HepG2 (cell line): ENCODE measurements around the gene ZNF428. TPM values are rescaled to one million over a fixed set of nuclear protein-coding genes. Genes with fewer than 3 reads are reported as not detected.

Experiments
- CREBL2 ChIP-seq: sonication (generic); formaldehyde crosslinking; IDR thresholded peaks from 2 replicates; pipeline ENCODE4 v1.8.1; 2023; ENCODE audit warnings: missing genetic modification reagents, mild to moderate bottlenecking, borderline replicate concordance
- EP300 ChIP-seq, 3 experiments: sonication (generic) in 1 of 3; formaldehyde crosslinking in 1 of 3; IDR thresholded peaks; 2 replicates each; pipeline versions ENCODE4 v1.5.1 to v1.6.1; 2011 to 2020; ENCODE audit warnings: low read depth in 2 of 3, low read length in 2 of 3, borderline replicate concordance in 1 of 3, improper control_type of control experiment in 1 of 3, mild to moderate bottlenecking in 1 of 3, missing genetic modification reagents in 1 of 3, moderate library complexity in 1 of 3
- ERF ChIP-seq: IDR thresholded peaks from 2 replicates; pipeline ENCODE4 v1.6.1; 2018; ENCODE audit warnings: missing biosample characterization, missing genetic modification reagents
- HINFP ChIP-seq: sonication (generic); formaldehyde crosslinking; IDR thresholded peaks from 2 replicates; pipeline ENCODE4 v1.4.0; 2020; ENCODE audit warnings: low read depth, mild to moderate bottlenecking, missing genetic modification reagents
- JDP2 ChIP-seq: sonication (generic); formaldehyde crosslinking; IDR thresholded peaks from 2 replicates; pipeline ENCODE4 v1.8.1; 2022; ENCODE audit warnings: missing genetic modification reagents, borderline replicate concordance
- LCORL ChIP-seq, 2 experiments: fragments of 450-650 bp in 1 of 2; sonication (generic) in 1 of 2; formaldehyde crosslinking in 1 of 2; IDR thresholded peaks; 2 replicates each; pipeline versions ENCODE4 v1.5.0 to v1.6.1; 2017 to 2020; ENCODE audit warnings: antibody characterized with exemption in 1 of 2, missing genetic modification reagents in 1 of 2
- MATR3 ChIP-seq: sonication (generic); formaldehyde crosslinking; IDR thresholded peaks from 2 replicates; pipeline ENCODE4 v1.4.0; 2020; ENCODE audit warnings: missing genetic modification reagents
- MTF2 ChIP-seq: sonication (generic); formaldehyde crosslinking; IDR thresholded peaks from 2 replicates; pipeline ENCODE4 v1.5.0; 2020; ENCODE audit warnings: missing genetic modification reagents, borderline replicate concordance
- MZF1 ChIP-seq: sonication (generic); formaldehyde crosslinking; IDR thresholded peaks from 2 replicates; pipeline ENCODE4 v1.8.1; 2023; ENCODE audit warnings: mild to moderate bottlenecking, missing genetic modification reagents, borderline replicate concordance
- NFE2L2 ChIP-seq: fragments of 150-350 bp; IDR thresholded peaks from 2 replicates; pipeline ENCODE4 v1.6.1; 2014; ENCODE audit warnings: low read length
- RNF2 ChIP-seq: fragments of 450-650 bp; conservative IDR thresholded peaks from 2 replicates; pipeline ENCODE4 v1.6.1; 2016; ENCODE audit warnings: low read depth
- RXRA ChIP-seq: sonication (generic); formaldehyde crosslinking; IDR thresholded peaks from 2 replicates; pipeline ENCODE4 v1.5.1; 2020; ENCODE audit warnings: missing genetic modification reagents
- SETDB1 ChIP-seq: sonication (generic); formaldehyde crosslinking; IDR thresholded peaks from 2 replicates; pipeline ENCODE4 v1.5.1; 2020; ENCODE audit warnings: missing genetic modification reagents, mild to moderate bottlenecking, borderline replicate concordance
- TEF ChIP-seq: sonication (generic); formaldehyde crosslinking; IDR thresholded peaks from 2 replicates; pipeline ENCODE4 v1.5.0; 2020; ENCODE audit warnings: missing genetic modification reagents
- TGIF2 ChIP-seq: IDR thresholded peaks from 2 replicates; pipeline ENCODE4 v1.6.1; 2016; ENCODE audit warnings: control low read depth, missing compliant biosample characterization
- TOPORS ChIP-seq: sonication (generic); formaldehyde crosslinking; IDR thresholded peaks from 2 replicates; pipeline ENCODE4 v1.8.0; 2023; ENCODE audit warnings: mild to moderate bottlenecking, missing genetic modification reagents
- ZNF672 ChIP-seq: sonication (generic); formaldehyde crosslinking; IDR thresholded peaks from 2 replicates; pipeline ENCODE4 v1.8.1; 2022; ENCODE audit warnings: missing genetic modification reagents
- ZNF782 ChIP-seq: sonication (generic); formaldehyde crosslinking; IDR thresholded peaks from 2 replicates; pipeline ENCODE4 v1.4.0; 2020; ENCODE audit warnings: missing genetic modification reagents, mild to moderate bottlenecking, borderline replicate concordance
- polyA plus RNA-seq, 8 experiments: library from polyadenylated mRNA; depleted of rRNA in 3 of 8; stranded (reverse) in 7 of 8; unstranded in 1 of 8; fragments of >200 nt; fragmentation: Illumina TruSeq in 4 of 8; extraction: Trizol in 4 of 8; gene quantifications; 2 replicates each; pipeline versions ENCODE4 v1.2.1 to v1.2.3, GENCODE V29; 2011 to 2016; ENCODE audit warnings: low read depth in 4 of 8, missing spikeins in 1 of 8, mixed read lengths in 1 of 8; ENCODE audit not compliant: insufficient read depth in 1 of 8
- total RNA-seq, 5 experiments: library from RNA; depleted of rRNA; stranded (reverse); fragments of >200 nt; fragmentation: Illumina TruSeq; extraction: Trizol; gene quantifications; 2 replicates each; pipeline ENCODE4 v1.2.3, GENCODE V29; 2016; ENCODE audit warnings: low read depth in 1 of 5
- TF ChIP-seq, protein P1 (sequence below): sonication (generic); formaldehyde crosslinking; IDR thresholded peaks from 2 replicates; pipeline ENCODE4 v1.5.1; 2020; ENCODE audit warnings: missing genetic modification reagents, mild to moderate bottlenecking, borderline replicate concordance
- TF ChIP-seq, protein P2 (sequence below): sonication (generic); formaldehyde crosslinking; IDR thresholded peaks from 2 replicates; pipeline ENCODE4 v1.4.0; 2020; ENCODE audit warnings: missing genetic modification reagents, borderline replicate concordance

The ZNF428 gene
- total and polyA plus RNA-seq, 2 of the 13 experiments (the other 11 are each of a cell fraction or from before 2014, with no cell fraction given), result 10.4 to 26.9 TPM

DNA sequence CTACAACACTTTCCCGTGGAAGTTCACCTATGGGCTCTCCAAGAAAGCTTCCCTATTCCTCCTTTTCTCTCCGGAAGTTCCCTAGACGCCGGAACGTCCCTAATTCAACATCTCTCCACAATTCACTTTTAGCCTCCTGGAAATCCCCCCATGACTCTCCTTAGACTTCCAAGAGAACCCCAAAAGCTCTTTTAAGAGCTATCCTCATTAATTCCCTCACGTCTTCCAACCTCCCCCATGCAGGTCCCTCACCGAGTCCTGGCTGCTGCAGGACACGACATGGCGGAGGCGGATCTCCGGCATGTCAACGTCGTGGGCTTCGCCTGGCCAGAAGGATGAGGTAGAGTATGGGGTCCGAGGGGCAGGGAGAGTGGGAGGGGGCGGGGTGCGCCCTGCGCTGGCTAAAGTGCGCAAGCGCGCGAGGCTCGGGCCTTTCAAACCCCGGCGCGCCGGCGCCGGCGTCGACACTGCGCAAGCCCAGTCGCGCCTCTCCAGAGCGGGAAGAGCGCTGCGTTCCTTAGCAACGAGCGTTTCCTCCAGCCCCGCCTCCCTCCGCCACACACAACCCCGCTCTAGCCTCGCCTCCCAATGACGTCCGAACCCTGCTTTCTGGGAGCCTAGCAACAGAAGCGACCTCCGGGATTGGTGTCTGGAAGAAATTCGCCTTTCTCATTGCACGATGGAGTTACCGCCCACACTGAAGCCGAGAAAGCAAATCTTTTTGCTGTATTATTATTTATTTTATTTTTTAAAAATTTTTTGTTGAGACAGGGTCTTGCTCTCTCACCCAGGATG is 44.1 kb downstream of the ZNF428 start, which contains the start of the genes PINLYP and XRCC1 (continued):
- TF ChIP-seq EP300 (IDR thresholded peaks at IDR 0.05; ENCODE audit: low read depth in 2 of 2, low read length in 2 of 2) (0 out of 4 replicates have a peak, but pooled peaks of 1 of the 2 experiments have one; percentile 17), EP300 (CRISPR knock-in tag; IDR thresholded peaks at IDR 0.05; ENCODE audit: borderline replicate concordance) (no peak), MATR3 (CRISPR knock-in tag) (no peak), RNF2 (no peak), MZF1 (CRISPR knock-in tag) (no peak), LCORL (IDR thresholded peaks at IDR 0.05) (no peak), LCORL (CRISPR knock-in tag; IDR thresholded peaks at IDR 0.05) (no peak), CREBL2 (no peak), SETDB1 (CRISPR knock-in tag) (no peak), JDP2 (no peak), TGIF2 (CRISPR knock-in tag) (no peak), HINFP (CRISPR knock-in tag) (no peak), TOPORS (CRISPR knock-in tag) (no peak), ERF (no peak), ZNF672 (CRISPR knock-in tag) (no peak), TEF (no peak), MTF2 (CRISPR knock-in tag) (no peak), RXRA (CRISPR knock-in tag) (no peak), NFE2L2 (no peak), ZNF782 (CRISPR knock-in tag) (no peak)
- TF ChIP-seq, protein P1, sequence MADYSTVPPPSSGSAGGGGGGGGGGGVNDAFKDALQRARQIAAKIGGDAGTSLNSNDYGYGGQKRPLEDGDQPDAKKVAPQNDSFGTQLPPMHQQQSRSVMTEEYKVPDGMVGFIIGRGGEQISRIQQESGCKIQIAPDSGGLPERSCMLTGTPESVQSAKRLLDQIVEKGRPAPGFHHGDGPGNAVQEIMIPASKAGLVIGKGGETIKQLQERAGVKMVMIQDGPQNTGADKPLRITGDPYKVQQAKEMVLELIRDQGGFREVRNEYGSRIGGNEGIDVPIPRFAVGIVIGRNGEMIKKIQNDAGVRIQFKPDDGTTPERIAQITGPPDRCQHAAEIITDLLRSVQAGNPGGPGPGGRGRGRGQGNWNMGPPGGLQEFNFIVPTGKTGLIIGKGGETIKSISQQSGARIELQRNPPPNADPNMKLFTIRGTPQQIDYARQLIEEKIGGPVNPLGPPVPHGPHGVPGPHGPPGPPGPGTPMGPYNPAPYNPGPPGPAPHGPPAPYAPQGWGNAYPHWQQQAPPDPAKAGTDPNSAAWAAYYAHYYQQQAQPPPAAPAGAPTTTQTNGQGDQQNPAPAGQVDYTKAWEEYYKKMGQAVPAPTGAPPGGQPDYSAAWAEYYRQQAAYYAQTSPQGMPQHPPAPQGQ, result no peak
- TF ChIP-seq, protein P2, sequence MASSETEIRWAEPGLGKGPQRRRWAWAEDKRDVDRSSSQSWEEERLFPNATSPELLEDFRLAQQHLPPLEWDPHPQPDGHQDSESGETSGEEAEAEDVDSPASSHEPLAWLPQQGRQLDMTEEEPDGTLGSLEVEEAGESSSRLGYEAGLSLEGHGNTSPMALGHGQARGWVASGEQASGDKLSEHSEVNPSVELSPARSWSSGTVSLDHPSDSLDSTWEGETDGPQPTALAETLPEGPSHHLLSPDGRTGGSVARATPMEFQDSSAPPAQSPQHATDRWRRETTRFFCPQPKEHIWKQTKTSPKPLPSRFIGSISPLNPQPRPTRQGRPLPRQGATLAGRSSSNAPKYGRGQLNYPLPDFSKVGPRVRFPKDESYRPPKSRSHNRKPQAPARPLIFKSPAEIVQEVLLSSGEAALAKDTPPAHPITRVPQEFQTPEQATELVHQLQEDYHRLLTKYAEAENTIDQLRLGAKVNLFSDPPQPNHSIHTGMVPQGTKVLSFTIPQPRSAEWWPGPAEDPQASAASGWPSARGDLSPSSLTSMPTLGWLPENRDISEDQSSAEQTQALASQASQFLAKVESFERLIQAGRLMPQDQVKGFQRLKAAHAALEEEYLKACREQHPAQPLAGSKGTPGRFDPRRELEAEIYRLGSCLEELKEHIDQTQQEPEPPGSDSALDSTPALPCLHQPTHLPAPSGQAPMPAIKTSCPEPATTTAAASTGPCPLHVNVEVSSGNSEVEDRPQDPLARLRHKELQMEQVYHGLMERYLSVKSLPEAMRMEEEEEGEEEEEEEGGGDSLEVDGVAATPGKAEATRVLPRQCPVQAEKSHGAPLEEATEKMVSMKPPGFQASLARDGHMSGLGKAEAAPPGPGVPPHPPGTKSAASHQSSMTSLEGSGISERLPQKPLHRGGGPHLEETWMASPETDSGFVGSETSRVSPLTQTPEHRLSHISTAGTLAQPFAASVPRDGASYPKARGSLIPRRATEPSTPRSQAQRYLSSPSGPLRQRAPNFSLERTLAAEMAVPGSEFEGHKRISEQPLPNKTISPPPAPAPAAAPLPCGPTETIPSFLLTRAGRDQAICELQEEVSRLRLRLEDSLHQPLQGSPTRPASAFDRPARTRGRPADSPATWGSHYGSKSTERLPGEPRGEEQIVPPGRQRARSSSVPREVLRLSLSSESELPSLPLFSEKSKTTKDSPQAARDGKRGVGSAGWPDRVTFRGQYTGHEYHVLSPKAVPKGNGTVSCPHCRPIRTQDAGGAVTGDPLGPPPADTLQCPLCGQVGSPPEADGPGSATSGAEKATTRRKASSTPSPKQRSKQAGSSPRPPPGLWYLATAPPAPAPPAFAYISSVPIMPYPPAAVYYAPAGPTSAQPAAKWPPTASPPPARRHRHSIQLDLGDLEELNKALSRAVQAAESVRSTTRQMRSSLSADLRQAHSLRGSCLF (CRISPR knock-in tag), result no peak
